Vagina (tissue), 2 donors: ENCODE results near the gene OPALIN.

Experiments used
- CTCF ChIP-seq, 3 experiments: fragments of 450-650 bp in 2 of 3; fragments of 200-600 bp in 1 of 3; sonication (generic) in 1 of 3; IDR thresholded peaks; one replicate each; pipeline ENCODE4 v1.5.1; 2017 to 2019; ENCODE audit warnings: antibody characterized with exemption in 3 of 3, mild to moderate bottlenecking in 2 of 3, moderate library complexity in 2 of 3
- POLR2A ChIP-seq, 2 donors: fragments of 450-650 bp; IDR thresholded peaks; one replicate each; pipeline ENCODE4 v1.6.1; 2017; ENCODE audit warnings: antibody characterized with exemption in 2 of 2, mild to moderate bottlenecking in 2 of 2, moderate library complexity in 2 of 2
- POLR2AphosphoS5 ChIP-seq, 2 donors: sonication (generic); formaldehyde crosslinking; IDR thresholded peaks; one replicate each; pipeline ENCODE4 v1.9.0; 2017; ENCODE audit warnings: antibody characterized with exemption in 2 of 2, mild to moderate bottlenecking in 2 of 2, low read depth in 1 of 2; ENCODE audit not compliant: insufficient read depth in 1 of 2

- TF ChIP-seq CTCF (IDR thresholded peaks at IDR 0.05), result no peak
- TF ChIP-seq POLR2A (IDR thresholded peaks at IDR 0.05), result no peak
- TF ChIP-seq POLR2AphosphoS5 (IDR thresholded peaks at IDR 0.05; ENCODE audit: insufficient read depth in 1 of 2, low read depth in 1 of 2), result no peak
These were observed 49.4 kb upstream of the OPALIN start for GRCh38 chr10:96408201-96408600.
